ENCODE data around the gene KLHL3. TPM values are rescaled to one million over a fixed set of nuclear protein-coding genes. Genes with fewer than 3 reads are reported as not detected.
A peak's percentile ranks its signal among the peaks of the same experiment; 100 is the strongest.

The KLHL3 gene
- total RNA-seq, 1 donor from 2014 or later: 7.5 TPM

DNA sequence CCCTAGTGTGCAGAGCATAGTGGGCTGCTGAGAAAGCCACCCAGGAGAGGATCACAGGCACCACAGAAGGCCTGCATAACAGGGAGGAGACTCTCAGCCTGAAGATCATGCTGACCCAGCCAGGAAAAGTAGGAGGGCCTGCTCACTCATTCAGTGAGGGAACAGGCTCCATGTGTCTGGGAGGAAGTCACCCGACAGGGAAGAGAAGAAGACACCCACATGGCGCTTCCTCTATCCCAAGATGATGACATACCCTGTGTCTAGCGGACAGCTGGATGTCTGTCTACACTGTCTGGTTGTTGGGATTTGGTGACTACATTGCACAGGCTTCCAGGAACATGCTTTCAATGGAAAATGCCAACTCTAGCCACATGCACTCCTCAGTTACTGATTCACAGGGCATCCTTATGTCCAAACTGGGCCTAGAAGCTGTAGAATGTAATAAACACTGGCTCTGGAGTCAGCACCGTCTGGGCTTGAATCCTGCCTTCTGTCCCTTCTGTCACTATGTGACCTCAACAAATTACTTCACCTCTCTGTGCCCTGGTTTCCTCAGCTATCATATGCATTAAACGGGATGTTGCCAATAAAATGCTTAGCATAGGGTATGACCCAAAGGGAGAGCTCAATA lies 47.6 kb downstream of the KLHL3 start:
- H3K36me3 ChIP-seq: peaks cover 3 to 18% of the 10 kb centered on the region in 2 donors
- no peaks in the 10 kb centered on the region for H3K27me3 ChIP-seq

DNA sequence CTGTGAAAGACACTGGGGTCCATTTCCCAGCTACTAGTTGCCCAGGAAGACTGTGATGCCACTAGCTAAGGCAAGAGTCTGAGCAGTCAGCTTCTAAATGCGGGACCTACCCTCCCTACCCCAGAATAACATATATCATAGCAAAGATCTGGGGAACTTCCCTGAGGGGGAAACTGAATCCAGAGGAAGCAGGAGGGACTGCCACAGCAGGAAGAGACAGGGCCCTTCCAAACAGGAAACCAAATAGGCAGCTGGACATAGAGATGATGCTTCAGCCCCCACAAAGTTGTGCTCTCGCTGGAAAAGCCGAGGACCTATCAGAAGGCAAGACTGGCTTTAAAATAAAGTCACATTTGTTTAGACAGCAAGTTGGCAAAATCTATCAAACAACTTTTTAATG lies 51.1 kb downstream of the KLHL3 start:
- Histone ChIP-seq H3K4me3 (no peak overlapping the region), H3K36me3 (peaks cover 0 to 14% of the 10 kb centered on the region in 2 donors), H3K27me3 (no peaks in the 10 kb centered on the region), H3K4me1 (peaks cover 0 to 5% of the 10 kb centered on the region in 2 donors), H3K27ac (no peak overlapping the region), H3K9me3 (no peaks in the 10 kb centered on the region)
- DNase-seq (ENCODE audit: low spot score in 2 of 2): peak in 1 of 2 donors; percentile 3
- TF ChIP-seq, protein P1, sequence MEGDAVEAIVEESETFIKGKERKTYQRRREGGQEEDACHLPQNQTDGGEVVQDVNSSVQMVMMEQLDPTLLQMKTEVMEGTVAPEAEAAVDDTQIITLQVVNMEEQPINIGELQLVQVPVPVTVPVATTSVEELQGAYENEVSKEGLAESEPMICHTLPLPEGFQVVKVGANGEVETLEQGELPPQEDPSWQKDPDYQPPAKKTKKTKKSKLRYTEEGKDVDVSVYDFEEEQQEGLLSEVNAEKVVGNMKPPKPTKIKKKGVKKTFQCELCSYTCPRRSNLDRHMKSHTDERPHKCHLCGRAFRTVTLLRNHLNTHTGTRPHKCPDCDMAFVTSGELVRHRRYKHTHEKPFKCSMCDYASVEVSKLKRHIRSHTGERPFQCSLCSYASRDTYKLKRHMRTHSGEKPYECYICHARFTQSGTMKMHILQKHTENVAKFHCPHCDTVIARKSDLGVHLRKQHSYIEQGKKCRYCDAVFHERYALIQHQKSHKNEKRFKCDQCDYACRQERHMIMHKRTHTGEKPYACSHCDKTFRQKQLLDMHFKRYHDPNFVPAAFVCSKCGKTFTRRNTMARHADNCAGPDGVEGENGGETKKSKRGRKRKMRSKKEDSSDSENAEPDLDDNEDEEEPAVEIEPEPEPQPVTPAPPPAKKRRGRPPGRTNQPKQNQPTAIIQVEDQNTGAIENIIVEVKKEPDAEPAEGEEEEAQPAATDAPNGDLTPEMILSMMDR (IDR thresholded peaks at IDR 0.05): no peak
- intact Hi-C loops (cut with DNase I): no loop called here

More for the DNA sequence above, 47.6 kb downstream of the KLHL3 start:
- peaks cover 0 to 5% of the 10 kb centered on the region in 2 donors for H3K4me1 ChIP-seq
- H3K27ac ChIP-seq: no peak overlapping the region
- H3K4me3 ChIP-seq: no peak overlapping the region
- TF ChIP-seq, protein P1 (IDR thresholded peaks at IDR 0.05): no peak
- no peak for DNase-seq (ENCODE audit: low spot score in 2 of 2)
- intact Hi-C loops (cut with DNase I): no loop called here
- no peaks in the 10 kb centered on the region for H3K9me3 ChIP-seq

DNA sequence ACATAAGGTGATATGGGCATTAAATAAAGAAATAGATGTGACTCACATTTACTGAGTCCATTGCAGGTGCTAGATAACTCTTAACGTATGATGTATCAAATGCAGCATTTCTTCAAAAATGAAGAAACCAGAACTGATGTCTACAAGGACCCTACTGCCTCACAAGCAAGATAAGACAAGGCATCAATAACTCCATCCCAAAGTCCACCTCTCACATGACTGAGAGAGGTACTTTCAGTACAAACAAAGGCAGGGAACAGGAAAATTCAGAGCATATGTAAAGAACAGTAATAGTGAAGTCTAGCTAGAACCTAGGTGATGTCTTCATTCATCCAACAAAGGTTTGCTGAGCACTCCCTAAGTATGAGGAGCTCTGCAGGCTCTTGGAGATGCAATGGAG lies 54.7 kb downstream of the KLHL3 start:
- DNase-seq (ENCODE audit: low spot score in 2 of 2): no peak
- Histone ChIP-seq H3K36me3 (peaks cover 0 to 7% of the 10 kb centered on the region in 2 donors), H3K27me3 (no peaks in the 10 kb centered on the region), H3K9me3 (no peaks in the 10 kb centered on the region), H3K27ac (no peak overlapping the region), H3K4me3 (no peak overlapping the region), H3K4me1 (peaks cover 0 to 5% of the 10 kb centered on the region in 2 donors)
- intact Hi-C loops (cut with DNase I): no loop called here
- TF ChIP-seq, protein P1 (IDR thresholded peaks at IDR 0.05): no peak

DNA sequence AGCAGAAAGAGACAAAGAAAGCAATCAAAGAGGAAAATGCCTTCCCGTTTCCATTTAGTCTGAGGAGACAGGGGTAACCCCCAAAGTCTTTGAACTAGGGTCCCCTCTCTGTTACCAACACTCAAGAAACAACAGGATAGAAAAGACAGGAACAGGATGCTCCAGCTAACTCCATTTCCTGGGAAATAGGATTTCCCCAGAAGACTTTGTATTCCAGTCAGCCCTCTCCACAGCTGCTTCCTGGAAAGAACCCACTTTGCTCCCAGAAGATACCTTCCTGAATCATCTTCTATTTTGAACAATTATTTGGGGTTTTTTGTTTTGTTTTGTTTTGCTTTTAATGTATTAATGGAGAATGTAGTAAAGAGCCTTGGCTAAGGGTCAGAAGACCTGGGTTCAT lies 56.0 kb downstream of the KLHL3 start:
- TF ChIP-seq, protein P1 (IDR thresholded peaks at IDR 0.05): no peak
- Histone ChIP-seq H3K9me3 (no peaks in the 10 kb centered on the region), H3K27me3 (no peaks in the 10 kb centered on the region), H3K4me1 (peaks cover 0 to 5% of the 10 kb centered on the region in 2 donors), H3K4me3 (no peak overlapping the region), H3K36me3 (peaks cover 0 to 5% of the 10 kb centered on the region in 2 donors), H3K27ac (no peak overlapping the region)
- intact Hi-C loops (cut with DNase I): no loop called here
- DNase-seq (ENCODE audit: low spot score in 2 of 2): no peak

DNA sequence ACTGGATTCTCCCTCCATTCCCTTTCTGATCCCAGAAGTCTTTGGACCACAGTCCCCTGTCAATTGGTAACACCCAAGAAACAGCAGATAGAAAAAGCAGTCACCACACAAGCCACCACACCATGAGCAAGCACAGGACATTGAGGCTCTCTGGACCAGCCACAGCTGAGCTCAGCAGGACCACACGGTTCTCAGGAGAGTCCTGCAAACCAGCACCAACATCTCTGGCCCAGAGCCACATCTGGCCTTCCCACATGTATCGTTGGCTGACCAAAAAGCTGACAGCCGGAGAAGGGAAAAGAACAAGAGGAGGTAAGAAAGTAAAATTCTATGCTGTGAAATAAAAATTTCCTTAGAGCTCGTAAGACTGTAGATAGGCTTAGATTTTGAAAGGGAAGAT lies 56.7 kb downstream of the KLHL3 start:
- Histone ChIP-seq H3K27ac (no peak overlapping the region), H3K27me3 (no peaks in the 10 kb centered on the region), H3K4me3 (no peak overlapping the region), H3K9me3 (no peaks in the 10 kb centered on the region), H3K36me3 (peaks cover 0 to 5% of the 10 kb centered on the region in 2 donors), H3K4me1 (peaks cover 0 to 5% of the 10 kb centered on the region in 2 donors)
- intact Hi-C loops (cut with DNase I): no loop called here
- no peak for DNase-seq (ENCODE audit: low spot score in 2 of 2)
- TF ChIP-seq, protein P1 (IDR thresholded peaks at IDR 0.05): no peak
